GM18526 (cell line): ENCODE results near the gene RFC4.

ENCODE experiments used
- POLR2A ChIP-seq: IDR thresholded peaks from 3 replicates; pipeline ENCODE4 v1.6.1; 2011; ENCODE audit not compliant: insufficient read length; ENCODE audit errors: extremely low read depth

RFC4 gene

GRCh38 chr3:186800285-186800684 lies 6.0 kb downstream of the RFC4 start:
- TF ChIP-seq POLR2A = no peak

- TF ChIP-seq POLR2A = no peak
Observed at GRCh38 chr3:186798239-186798874, 7.9 kb downstream of the RFC4 start.

DNA sequence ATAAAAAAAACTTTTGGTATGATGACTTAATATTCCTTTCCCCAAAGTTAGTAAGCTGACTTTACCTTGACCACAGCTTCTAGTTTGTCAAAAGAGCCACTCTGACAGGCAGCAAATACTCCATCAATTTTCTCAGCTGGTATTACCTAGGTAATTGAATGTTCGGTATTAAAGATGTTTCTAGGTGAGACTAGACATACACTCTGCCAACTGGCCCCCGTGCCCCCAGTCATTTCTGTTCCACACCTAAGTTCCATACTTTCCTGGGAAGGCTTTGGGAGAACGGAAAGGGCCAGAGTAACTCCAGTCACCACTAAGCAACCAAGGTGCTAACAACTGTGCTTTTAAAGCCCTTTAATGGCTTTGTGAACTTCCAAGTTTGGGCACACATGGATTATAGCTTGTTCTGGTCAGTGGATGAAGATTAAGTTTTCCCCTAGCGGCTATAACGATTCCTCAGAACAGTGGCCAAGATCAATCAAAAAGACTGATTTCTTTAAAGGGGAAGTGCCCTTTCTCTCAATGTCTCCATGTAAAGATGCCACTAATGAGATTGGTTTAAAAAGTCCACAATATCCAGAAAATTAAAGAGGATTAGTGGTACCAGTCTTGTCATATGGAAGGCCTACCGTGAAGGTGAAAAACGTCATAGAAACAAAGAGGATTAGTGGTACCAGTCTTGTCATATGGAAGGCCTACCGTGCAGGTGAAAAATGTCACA lies 15.9 kb downstream of the RFC4 start:
- TF ChIP-seq POLR2A = peak; percentile 38

- TF ChIP-seq POLR2A = no peak
Observed at GRCh38 chr3:186789554-186790260, 16.6 kb downstream of the RFC4 start.

DNA sequence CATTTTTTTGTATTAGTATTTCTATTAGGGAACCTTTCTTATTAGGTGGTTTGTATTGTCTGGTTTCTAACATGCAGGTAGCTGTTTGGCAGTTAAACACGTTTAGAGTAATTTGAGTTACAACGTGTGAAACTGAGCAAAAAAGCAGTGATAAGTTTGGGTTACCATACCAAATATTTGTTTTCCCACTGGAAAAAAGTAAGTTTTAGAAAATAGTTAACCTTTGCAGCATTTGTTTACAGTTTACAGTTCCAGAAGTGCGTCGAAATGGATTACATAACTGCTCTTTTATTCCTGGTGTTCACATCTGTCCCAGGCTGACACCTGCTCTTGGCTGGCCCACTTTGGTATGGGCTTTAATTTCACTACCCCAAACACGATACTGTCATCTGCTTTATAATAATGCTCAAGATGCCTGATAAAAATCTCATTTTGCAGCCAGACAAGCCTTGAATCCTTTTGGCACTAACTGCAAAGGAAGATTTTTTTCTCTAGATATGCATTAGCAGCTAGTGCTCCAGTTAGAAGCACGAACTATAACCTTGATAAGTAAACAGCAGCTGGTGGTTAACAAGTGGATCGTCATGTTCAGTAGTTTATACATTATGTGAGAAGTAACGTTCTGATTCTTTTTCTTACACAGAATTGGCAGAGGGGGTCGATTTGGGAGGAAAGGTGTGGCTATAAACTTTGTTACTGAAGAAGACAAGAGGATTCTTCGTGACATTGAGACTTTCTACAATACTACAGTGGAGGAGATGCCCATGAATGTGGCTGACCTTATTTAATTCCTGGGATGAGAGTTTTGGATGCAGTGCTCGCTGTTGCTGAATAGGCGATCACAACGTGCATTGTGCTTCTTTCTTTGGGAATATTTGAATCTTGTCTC lies 17.6 kb downstream of the RFC4 start:
- no peak for TF ChIP-seq POLR2A

- TF ChIP-seq POLR2A = no peak
Observed at GRCh38 chr3:186787642-186788481, 18.4 kb downstream of the RFC4 start.

DNA sequence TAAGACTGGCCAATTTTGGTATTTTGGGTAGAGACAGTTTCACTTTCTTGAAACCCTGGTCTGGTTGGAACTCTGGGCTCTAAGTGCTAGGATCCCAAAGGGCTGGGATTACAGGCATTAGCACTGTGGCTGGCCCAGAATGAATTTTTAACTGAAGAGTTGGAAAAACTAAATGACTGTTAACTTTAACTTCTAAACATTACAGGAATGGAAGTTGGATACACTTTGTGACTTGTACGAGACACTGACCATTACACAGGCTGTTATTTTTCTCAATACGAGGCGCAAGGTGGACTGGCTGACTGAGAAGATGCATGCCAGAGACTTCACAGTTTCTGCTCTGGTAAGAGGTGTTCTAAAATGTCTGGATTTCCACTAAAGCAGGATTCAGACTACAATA lies 19.4 kb downstream of the RFC4 start:
- TF ChIP-seq POLR2A = no peak

GRCh38 chr3:186785495-186786018 lies 20.7 kb downstream of the RFC4 start:
- TF ChIP-seq POLR2A = no peak

DNA sequence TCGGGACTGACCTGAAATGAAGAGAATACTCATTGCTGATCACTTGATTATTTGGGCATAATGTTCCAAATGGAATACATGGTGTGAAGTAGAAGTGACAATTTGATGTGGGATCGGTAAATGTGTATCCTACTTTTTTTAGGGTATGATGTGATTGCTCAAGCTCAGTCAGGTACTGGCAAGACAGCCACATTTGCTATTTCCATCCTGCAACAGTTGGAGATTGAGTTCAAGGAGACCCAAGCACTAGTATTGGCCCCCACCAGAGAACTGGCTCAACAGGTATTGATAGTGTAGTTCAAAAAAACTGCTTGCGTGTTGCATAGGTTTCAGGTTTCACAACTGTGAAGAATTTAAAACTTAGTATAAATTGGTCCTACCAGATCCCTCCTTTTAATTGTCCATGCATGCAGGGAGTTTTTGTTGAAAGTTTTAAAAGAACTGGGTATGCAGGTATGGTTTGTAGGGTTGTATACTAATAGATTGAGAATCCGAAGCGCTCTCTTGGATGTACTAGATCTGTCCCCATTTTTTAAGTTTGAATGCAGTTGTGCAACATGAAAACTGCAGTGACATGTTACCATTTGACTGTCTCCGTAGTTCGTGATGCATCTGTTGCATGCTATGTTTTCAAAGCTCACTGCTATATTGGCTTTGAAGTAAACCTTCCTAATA lies 21.3 kb downstream of the RFC4 start:
- TF ChIP-seq POLR2A = no peak

DNA sequence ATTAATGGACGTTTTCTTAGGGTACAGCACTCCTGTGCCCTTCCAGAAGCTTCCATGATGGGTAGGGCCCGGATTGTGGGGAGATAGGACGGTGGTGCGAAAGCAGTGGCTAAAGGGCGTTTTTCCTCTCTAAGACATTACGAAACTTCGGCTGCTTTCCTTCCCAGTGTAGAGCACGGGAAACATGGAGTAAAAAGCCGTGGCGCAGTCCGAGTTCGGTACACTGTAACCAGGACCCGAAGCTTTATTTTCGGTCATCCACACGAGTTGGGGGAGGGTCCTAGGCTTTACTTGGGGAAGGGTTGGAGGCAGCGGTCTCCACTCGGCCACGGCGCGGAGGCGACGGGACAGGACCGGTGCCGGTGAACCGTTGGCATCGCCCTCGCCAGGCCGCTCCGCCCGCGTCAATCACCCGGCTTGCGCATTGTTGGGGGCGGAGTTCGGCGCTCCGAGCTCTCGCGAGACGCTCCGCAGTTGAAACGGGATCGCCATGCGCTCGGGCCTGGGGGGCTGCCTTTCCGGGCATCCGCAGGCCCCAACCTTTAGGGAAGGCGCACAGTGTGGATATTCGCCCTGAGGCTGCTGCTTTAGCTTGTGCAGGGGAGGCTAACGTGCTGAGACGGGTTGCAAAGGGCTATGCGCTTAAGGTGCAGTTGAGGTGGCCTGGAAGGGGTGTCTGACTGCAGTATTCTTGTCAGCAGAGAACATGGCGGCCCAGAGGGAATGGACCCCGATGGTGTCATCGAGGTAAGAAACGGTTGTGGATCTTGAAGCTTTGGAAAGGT lies 22.4 kb downstream of the RFC4 start:
- TF ChIP-seq POLR2A = no peak

DNA sequence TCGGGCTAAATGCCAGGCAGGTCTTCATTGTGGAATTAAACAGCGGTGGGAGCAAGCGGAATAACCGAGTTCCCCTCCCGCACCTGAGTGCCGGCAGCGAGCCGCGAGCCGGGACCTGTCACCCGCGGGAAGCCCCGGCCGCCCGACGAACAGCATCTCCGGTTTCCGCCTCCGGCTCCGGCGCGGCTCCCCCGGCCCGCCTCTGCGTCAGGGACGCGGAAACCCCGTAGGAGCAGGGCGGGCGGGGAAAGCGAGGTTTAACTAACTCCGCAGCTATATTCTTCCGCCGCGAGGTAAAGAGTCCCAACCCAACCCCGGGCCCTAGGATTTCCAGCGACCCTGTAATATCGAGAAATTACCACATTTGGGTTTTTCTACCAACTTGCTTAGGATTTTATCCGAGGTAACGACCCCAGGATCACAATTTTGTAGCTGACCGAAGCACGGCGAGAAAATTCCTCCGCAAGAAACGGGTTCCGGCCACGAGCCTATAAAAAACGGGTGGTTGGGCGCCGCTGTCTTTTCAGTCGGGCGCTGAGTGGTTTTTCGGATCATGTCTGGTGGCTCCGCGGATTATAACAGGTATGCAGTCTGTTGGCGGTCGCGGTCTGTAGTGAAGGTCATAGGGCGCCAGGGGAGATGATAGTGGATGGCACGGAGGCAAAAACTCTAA lies 23.1 kb downstream of the RFC4 start, which contains the start of gene EIF4A2:
EIF4A2 (plus strand) TSS at position 520 of the 673 bp plus-strand sequence; CDS start at position 554, 34 bp downstream.
- peak; percentile 99 for TF ChIP-seq POLR2A

- TF ChIP-seq POLR2A = no peak
Observed at GRCh38 chr3:186782542-186783057, 23.7 kb downstream of the RFC4 start.

- no peak for TF ChIP-seq POLR2A
Observed at GRCh38 chr3:186779204-186779603, 27.1 kb downstream of the RFC4 start.
